ENCODE results near the gene UHRF2. TPM values are rescaled to one million over a fixed set of nuclear protein-coding genes. Genes with fewer than 3 reads are reported as not detected.

Gene UHRF2
- total RNA-seq, 1 donor, result 125 TPM

- TF ChIP-seq, protein P1, sequence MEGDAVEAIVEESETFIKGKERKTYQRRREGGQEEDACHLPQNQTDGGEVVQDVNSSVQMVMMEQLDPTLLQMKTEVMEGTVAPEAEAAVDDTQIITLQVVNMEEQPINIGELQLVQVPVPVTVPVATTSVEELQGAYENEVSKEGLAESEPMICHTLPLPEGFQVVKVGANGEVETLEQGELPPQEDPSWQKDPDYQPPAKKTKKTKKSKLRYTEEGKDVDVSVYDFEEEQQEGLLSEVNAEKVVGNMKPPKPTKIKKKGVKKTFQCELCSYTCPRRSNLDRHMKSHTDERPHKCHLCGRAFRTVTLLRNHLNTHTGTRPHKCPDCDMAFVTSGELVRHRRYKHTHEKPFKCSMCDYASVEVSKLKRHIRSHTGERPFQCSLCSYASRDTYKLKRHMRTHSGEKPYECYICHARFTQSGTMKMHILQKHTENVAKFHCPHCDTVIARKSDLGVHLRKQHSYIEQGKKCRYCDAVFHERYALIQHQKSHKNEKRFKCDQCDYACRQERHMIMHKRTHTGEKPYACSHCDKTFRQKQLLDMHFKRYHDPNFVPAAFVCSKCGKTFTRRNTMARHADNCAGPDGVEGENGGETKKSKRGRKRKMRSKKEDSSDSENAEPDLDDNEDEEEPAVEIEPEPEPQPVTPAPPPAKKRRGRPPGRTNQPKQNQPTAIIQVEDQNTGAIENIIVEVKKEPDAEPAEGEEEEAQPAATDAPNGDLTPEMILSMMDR (IDR thresholded peaks at IDR 0.05; ENCODE audit: insufficient read depth, low read length), result no peak
- peak; percentile 53 for DNase-seq (ENCODE audit: low read depth)
Measured at GRCh38 chr9:6426117-6426516, 13.1 kb downstream of the UHRF2 start.

DNA sequence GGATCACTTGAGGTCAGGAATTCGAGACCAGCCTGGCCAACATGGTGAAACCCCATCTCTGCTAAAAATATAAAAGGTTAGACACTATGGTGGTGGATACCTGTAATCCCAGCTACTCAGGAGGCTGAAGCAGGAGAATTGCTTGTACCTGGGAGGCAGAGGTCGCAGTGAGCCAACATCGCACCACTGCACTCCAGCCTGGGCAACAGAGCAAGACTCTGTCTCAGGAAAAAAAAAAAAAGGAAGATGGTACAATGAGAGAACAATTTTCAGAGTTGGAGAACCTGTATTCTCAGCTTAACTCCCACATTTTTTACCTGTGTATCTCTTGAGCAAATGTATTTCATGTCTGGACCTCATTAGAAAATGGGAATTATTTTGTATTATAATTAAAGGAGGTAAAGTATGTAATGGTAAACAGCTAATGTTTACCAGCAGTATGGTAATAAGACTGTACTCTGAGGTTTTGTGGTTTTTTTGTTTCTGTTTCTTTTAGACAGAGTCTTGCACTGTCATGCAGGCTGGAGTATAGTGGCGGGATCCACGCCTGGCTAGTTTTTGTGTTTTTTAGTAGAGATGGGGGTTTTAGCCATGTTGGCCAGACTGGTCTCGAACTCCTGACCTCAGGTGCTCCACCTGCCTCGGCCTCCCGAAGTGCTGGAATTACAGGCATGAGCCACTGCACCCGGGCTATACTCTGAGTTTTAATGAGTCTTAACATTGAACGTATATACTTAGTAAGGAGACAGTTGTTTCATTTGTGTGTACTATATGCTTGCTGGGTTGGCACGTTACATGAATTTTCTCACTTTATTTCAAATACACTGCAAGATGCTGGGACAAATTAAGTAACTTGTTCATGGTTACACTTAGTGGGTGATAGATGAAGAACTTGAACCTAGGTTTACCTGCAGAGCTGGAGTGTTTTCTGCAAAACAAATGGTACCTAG, 16.2 kb downstream of the UHRF2 start:
- DNase-seq (ENCODE audit: low read depth), result no peak
- no peak overlapping the region for H3K4me3 ChIP-seq (ENCODE audit: low read depth, low read length)
- TF ChIP-seq, protein P1 (IDR thresholded peaks at IDR 0.05; ENCODE audit: insufficient read depth, low read length), result no peak

More at GRCh38 chr9:6426117-6426516, 13.1 kb downstream of the UHRF2 start:
- H3K4me3 ChIP-seq (ENCODE audit: low read depth, low read length), result no peak overlapping the region

DNA sequence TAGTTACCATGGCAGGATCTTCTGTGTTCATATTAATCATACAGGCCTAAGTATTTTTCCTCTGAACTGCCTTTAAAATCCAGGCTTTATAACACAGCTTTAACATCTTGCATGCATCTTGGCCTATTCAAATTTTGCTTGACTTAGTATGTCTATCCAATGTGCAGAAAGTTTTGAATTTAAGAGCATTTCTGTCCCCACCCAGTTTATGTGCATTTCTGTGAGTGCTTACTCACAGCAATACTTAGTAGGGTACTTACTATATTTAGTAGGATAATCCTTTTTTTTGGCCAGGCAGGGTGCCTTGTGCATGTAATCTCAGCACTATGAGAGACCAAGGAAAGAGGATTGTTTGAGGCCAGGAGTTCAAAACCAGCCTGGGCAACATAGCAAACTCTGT, 18.0 kb downstream of the UHRF2 start:
- no peak overlapping the region for H3K4me3 ChIP-seq (ENCODE audit: low read depth, low read length)
- DNase-seq (ENCODE audit: low read depth), result no peak
- TF ChIP-seq, protein P1 (IDR thresholded peaks at IDR 0.05; ENCODE audit: insufficient read depth, low read length), result no peak

DNA sequence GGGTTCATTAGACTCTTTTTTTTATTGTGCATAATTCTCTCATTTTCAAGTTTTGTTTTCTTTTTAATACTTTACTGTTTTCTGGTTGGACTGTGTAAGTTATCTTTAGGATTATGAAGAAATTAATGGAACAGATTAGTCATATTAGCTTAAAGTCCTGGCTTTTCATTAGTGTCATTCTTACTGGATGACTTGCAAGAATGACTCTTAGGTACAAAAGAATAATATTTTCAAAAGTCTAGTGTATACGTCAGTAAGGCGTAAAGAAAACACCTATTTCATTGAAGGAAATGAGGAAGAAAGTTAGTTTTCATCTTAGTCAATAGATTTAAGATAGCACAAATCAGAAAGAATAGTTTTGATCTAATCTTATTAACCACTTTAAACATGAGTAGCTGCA, 20.4 kb downstream of the UHRF2 start:
- DNase-seq (ENCODE audit: low read depth), result peak; percentile 46
- TF ChIP-seq, protein P1 (IDR thresholded peaks at IDR 0.05; ENCODE audit: insufficient read depth, low read length), result no peak
- no peak overlapping the region for H3K4me3 ChIP-seq (ENCODE audit: low read depth, low read length)

DNA sequence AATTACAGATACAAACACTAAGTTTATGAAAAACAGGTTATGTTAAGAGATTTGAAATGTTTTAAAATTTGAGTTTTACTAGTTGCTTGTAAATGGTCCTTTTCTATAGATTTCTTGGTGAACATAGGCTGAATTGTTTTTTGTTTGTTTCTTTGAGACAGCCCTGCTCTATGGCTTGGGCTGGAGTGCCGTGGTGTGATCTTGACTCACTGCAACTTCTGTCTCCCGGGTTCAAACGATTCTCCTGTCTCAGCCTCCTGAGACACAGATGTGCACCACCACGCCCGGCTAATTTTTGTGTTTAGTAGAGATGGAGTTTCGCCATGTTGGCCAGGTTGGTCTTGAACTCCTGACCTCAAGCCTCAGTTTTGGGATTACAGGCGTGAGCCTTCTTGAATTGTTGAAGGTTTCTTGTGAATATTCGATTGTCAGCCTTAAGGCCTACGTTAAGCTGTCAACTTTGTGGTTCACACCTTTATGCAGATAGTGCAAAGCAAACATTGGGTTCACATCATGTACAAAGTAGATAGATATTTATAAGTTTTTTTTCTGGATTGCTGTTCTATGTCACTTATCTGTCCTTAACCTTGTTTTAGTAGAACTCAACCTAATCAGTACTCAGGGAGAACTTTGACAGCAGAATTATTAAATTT, 26.2 kb downstream of the UHRF2 start:
- H3K4me3 ChIP-seq (ENCODE audit: low read depth, low read length), result no peak overlapping the region
- DNase-seq (ENCODE audit: low read depth), result no peak
- TF ChIP-seq, protein P1 (IDR thresholded peaks at IDR 0.05; ENCODE audit: insufficient read depth, low read length), result no peak

- TF ChIP-seq, protein P1 (IDR thresholded peaks at IDR 0.05; ENCODE audit: insufficient read depth, low read length), result no peak
- H3K4me3 ChIP-seq (ENCODE audit: low read depth, low read length), result no peak overlapping the region
- no peak for DNase-seq (ENCODE audit: low read depth)
Measured at GRCh38 chr9:6440405-6440804, 27.4 kb downstream of the UHRF2 start.
